Gastroesophageal sphincter (tissue), 4 donors: ENCODE measurements around the gene PTPRD. TPM values are rescaled to one million over a fixed set of nuclear protein-coding genes. Genes with fewer than 3 reads are reported as not detected.

Experiments
- ATAC-seq: fragments of 150-250 bp; one replicate; pipeline ENCODE4 v1.9.1; 2016; ENCODE audit warnings: mild to moderate bottlenecking, moderate library complexity
- H3K27ac ChIP-seq, 4 donors: fragments of 200-600 bp; sonication (generic) in 3 of 4; 1 replicate in 3 of 4; 2 replicates in 1 of 4; pipeline ENCODE4 v1.5.1; 2016 to 2019
- H3K27me3 ChIP-seq: fragments of 200-600 bp; sonication (generic); one replicate; pipeline ENCODE4 v1.5.1; 2019
- H3K36me3 ChIP-seq, 2 donors: fragments of 200-600 bp; sonication (generic); one replicate each; pipeline ENCODE4 v1.5.1; 2019; ENCODE audit warnings: control low read depth in 1 of 2
- H3K4me1 ChIP-seq, 3 donors: fragments of 200-600 bp; sonication (generic); 1 replicate in 2 of 3; 2 replicates in 1 of 3; pipeline ENCODE4 v1.5.1; 2016 to 2019; ENCODE audit warnings: control low read depth in 2 of 3
- H3K4me3 ChIP-seq, 2 donors: fragments of 200-600 bp; sonication (generic); one replicate each; pipeline ENCODE4 v1.5.1; 2019; ENCODE audit warnings: mild to moderate bottlenecking in 1 of 2, moderate library complexity in 1 of 2
- H3K9me3 ChIP-seq, 3 donors: fragments of 200-600 bp; sonication (generic); one replicate each; pipeline ENCODE4 v1.5.1; 2017 to 2019; ENCODE audit warnings: control low read depth in 2 of 3
- CTCF ChIP-seq, 4 experiments: fragments of 200-600 bp in 2 of 4; fragments of 450-650 bp in 2 of 4; sonication (generic) in 1 of 4; IDR thresholded peaks; one replicate each; pipeline ENCODE4 v1.5.1; 2017 to 2019; ENCODE audit warnings: antibody characterized with exemption in 4 of 4, mild to moderate bottlenecking in 2 of 4, moderate library complexity in 2 of 4
- EP300 ChIP-seq: sonication (generic); formaldehyde crosslinking; IDR thresholded peaks from one replicate; pipeline ENCODE4 v1.6.1; 2017; ENCODE audit warnings: antibody characterized with exemption, mild to moderate bottlenecking
- POLR2A ChIP-seq, 2 donors: fragments of 450-650 bp; IDR thresholded peaks; one replicate each; pipeline ENCODE4 v1.6.1; 2017; ENCODE audit warnings: antibody characterized with exemption in 2 of 2, mild to moderate bottlenecking in 2 of 2, moderate library complexity in 1 of 2
- POLR2AphosphoS5 ChIP-seq: sonication (generic); formaldehyde crosslinking; IDR thresholded peaks from one replicate; pipeline ENCODE4 v1.6.1; 2017; ENCODE audit warnings: antibody characterized with exemption
- WGBS, 2 donors: methylation state at CpG; one replicate each; pipeline ENCODE4 v1.1.5; 2018; ENCODE audit warnings: low coverage in 1 of 2; 5-methylcytosine and 5-hydroxymethylcytosine counted together
- total RNA-seq, 4 donors: library from RNA; depleted of rRNA; stranded (reverse); fragments of >200 nt; gene quantifications; one replicate each; pipeline ENCODE4 v1.1.0, GENCODE V29; 2016

PTPRD gene
- total RNA-seq, 4 donors from 2014 or later: 3.5 to 53.9 (median 15.8) TPM

GRCh38 chr9:8745347-8745746 is 1867.5 kb downstream of the PTPRD start:
- no peak for TF ChIP-seq POLR2AphosphoS5
- TF ChIP-seq CTCF (IDR thresholded peaks at IDR 0.05): no peak
- TF ChIP-seq POLR2A (IDR thresholded peaks at IDR 0.05): no peak
- no peak for TF ChIP-seq EP300
- WGBS, 2 donors: 81 to 91% methylated on average over 4 to 5 of the region's 5 CpGs
- ATAC-seq: no peak
- no peaks in the 10 kb centered on the region for H3K36me3 ChIP-seq
- no peak overlapping the region for H3K4me3 ChIP-seq
- H3K27ac ChIP-seq: no peak overlapping the region
- no peaks in the 10 kb centered on the region for H3K27me3 ChIP-seq
- no peaks in the 10 kb centered on the region for H3K9me3 ChIP-seq
- no peaks in the 10 kb centered on the region for H3K4me1 ChIP-seq

GRCh38 chr9:8738945-8739344 is 1873.9 kb downstream of the PTPRD start:
- no peak for TF ChIP-seq EP300
- no peak for TF ChIP-seq CTCF (IDR thresholded peaks at IDR 0.05)
- TF ChIP-seq POLR2AphosphoS5: no peak
- no peak for TF ChIP-seq POLR2A (IDR thresholded peaks at IDR 0.05)
- ATAC-seq: no peak
- 33 to 58% methylated on average over 1 to 2 of the region's 2 CpGs for WGBS, 2 donors
- no peak overlapping the region for H3K27ac ChIP-seq
- no peak overlapping the region for H3K4me3 ChIP-seq
- no peaks in the 10 kb centered on the region for H3K27me3 ChIP-seq
- H3K36me3 ChIP-seq: no peaks in the 10 kb centered on the region
- no peaks in the 10 kb centered on the region for H3K9me3 ChIP-seq
- peaks cover 0 to 5% (median 0%) of the 10 kb centered on the region in 3 donors for H3K4me1 ChIP-seq

- H3K36me3 ChIP-seq: no peaks in the 10 kb centered on the region
- H3K27ac ChIP-seq: no peak overlapping the region
- WGBS, 2 donors: 83 to 92% methylated on average over 2 to 3 of the region's 5 CpGs
- H3K27me3 ChIP-seq: no peaks in the 10 kb centered on the region
- no peaks in the 10 kb centered on the region for H3K9me3 ChIP-seq
- ATAC-seq: no peak
- H3K4me3 ChIP-seq: no peak overlapping the region
- peaks cover 0 to 12% (median 0%) of the 10 kb centered on the region in 3 donors for H3K4me1 ChIP-seq
- no peak for TF ChIP-seq CTCF (IDR thresholded peaks at IDR 0.05)
- no peak for TF ChIP-seq EP300
- no peak for TF ChIP-seq POLR2AphosphoS5
- no peak for TF ChIP-seq POLR2A (IDR thresholded peaks at IDR 0.05)
Measured at GRCh38 chr9:8736805-8737204, 1876.0 kb downstream of the PTPRD start.

GRCh38 chr9:8734760-8735159 is 1878.0 kb downstream of the PTPRD start:
- Histone ChIP-seq H3K4me1 (peaks cover 0 to 12% (median 0%) of the 10 kb centered on the region in 3 donors), H3K36me3 (no peaks in the 10 kb centered on the region), H3K9me3 (no peaks in the 10 kb centered on the region), H3K4me3 (no peak overlapping the region), H3K27ac (no peak overlapping the region), H3K27me3 (no peaks in the 10 kb centered on the region)
- no peak for ATAC-seq
- no peak for TF ChIP-seq CTCF (IDR thresholded peaks at IDR 0.05)
- no peak for TF ChIP-seq POLR2A (IDR thresholded peaks at IDR 0.05)
- TF ChIP-seq POLR2AphosphoS5: no peak
- no peak for TF ChIP-seq EP300
- 59 to 67% methylated on average over 4 to 5 of the region's 5 CpGs for WGBS, 2 donors

GRCh38 chr9:8733131-8733954 is 1879.5 kb downstream of the PTPRD start:
- 12 to 26% methylated on average over 14 to 17 of the region's 17 CpGs for WGBS, 2 donors
- Histone ChIP-seq H3K9me3 (no peaks in the 10 kb centered on the region), H3K4me3 (peak overlapping the region; percentile 22 to 36), H3K27me3 (no peaks in the 10 kb centered on the region), H3K4me1 (peaks cover 0 to 12% (median 0%) of the 10 kb centered on the region in 3 donors), H3K27ac (no peak overlapping the region), H3K36me3 (no peaks in the 10 kb centered on the region)
- TF ChIP-seq POLR2A (IDR thresholded peaks at IDR 0.05): no peak
- TF ChIP-seq POLR2AphosphoS5: no peak
- TF ChIP-seq EP300: no peak
- TF ChIP-seq CTCF (IDR thresholded peaks at IDR 0.05): no peak
- ATAC-seq: peak; percentile 41
